HCT116 (cell line): Measurements from ENCODE around the gene SIX2. TPM values are rescaled to one million over a fixed set of nuclear protein-coding genes. Genes with fewer than 3 reads are reported as not detected.

ENCODE experiments used
- ATAC-seq: fragments of 200-7000 bp; cut with Tn5 transposase; 2 replicates; pipeline ENCODE4 v1.9.1; 2020; ENCODE audit warnings: mild to moderate bottlenecking, moderate library complexity
- BruUV-seq: library from RNA; stranded (reverse); fragments of 400-500 nt; replicated peaks from 2 replicates; lab custom pipeline; 2021; lab: Mats Ljungman, UMichigan
- CTCF ChIA-PET: fragments of 300-600 bp; sonication (Branson Sonifier 250); formaldehyde crosslinking; loops from one replicate; lab custom pipeline; 2021; ENCODE audit warnings: antibody characterized with exemption; lab: Charles Lee
- POLR2A ChIA-PET: fragments of 300-600, 350-600 bp; sonication (Branson Sonifier 250); formaldehyde crosslinking; loops from one replicate; lab custom pipeline; 2021; ENCODE audit warnings: antibody characterized with exemption; lab: Charles Lee
- RAD21 ChIA-PET, 2 experiments: fragments of 300-600 bp; sonication (Branson Sonifier 250); formaldehyde crosslinking; loops; one replicate each; lab custom pipeline; 2023; ENCODE audit warnings: low total read pairs in 2 of 2; ENCODE audit not compliant: uncharacterized antibody in 2 of 2, unreplicated experiment in 2 of 2, low non-redundant PET in 1 of 2; lab: Charles Lee
- DNase-seq: peaks from one replicate; pipeline ENCODE4 v3.0.0-alpha.2; 2010; ENCODE audit warnings: low read depth, low spot score
- H2AFZ ChIP-seq: fragments of 200-600 bp; shearing (Covaris generic), sonication (generic); 2 replicates; pipeline ENCODE4 v1.6.1; 2017; ENCODE audit warnings: low read depth, mixed run types, mixed read lengths, antibody characterized with exemption, low read length; ENCODE audit not compliant: poor library complexity, severe bottlenecking
- H3K27ac ChIP-seq: 2 replicates; pipeline ENCODE4 v1.5.1; 2012; ENCODE audit warnings: low read depth, low read length
- H3K27me3 ChIP-seq: fragments of 200-600 bp; sonication (generic); 2 replicates; pipeline ENCODE4 v1.6.1; 2016; ENCODE audit warnings: mixed run types, low read length, mixed read lengths; ENCODE audit not compliant: insufficient read depth
- H3K36me3 ChIP-seq, 2 experiments: fragments of 200-500 bp in 1 of 2; fragments of 200-600 bp in 1 of 2; sonication (Bioruptor generic) in 1 of 2; sonication (generic) in 1 of 2; 2 replicates each; pipeline versions ENCODE4 v1.5.1 to v1.6.1; 2014 to 2016; ENCODE audit warnings: low read length in 2 of 2, inconsistent platforms in 1 of 2, mixed read lengths in 1 of 2, mixed run types in 1 of 2; ENCODE audit not compliant: insufficient read depth in 2 of 2, control insufficient read depth in 1 of 2
- H3K4me1 ChIP-seq, 2 experiments: fragments of 200-600 bp in 1 of 2; sonication (generic) in 1 of 2; 2 replicates each; pipeline versions ENCODE4 v1.5.1 to v1.6.1; 2012 to 2017; ENCODE audit warnings: low read length in 2 of 2, inconsistent platforms in 1 of 2, mild to moderate bottlenecking in 1 of 2, mixed read lengths in 1 of 2, mixed run types in 1 of 2, moderate library complexity in 1 of 2; ENCODE audit not compliant: insufficient read depth in 2 of 2, control insufficient read depth in 1 of 2
- H3K4me2 ChIP-seq: fragments of 200-600 bp; sonication (generic); 2 replicates; pipeline ENCODE4 v1.6.1; 2017; ENCODE audit warnings: mixed run types, low read length, mixed read lengths
- H3K4me3 ChIP-seq, 2 experiments: fragments of 200-600 bp in 1 of 2; sonication (generic) in 1 of 2; replicated peaks in 1 of 2; 2 replicates each; pipeline ENCODE4 v1.5.1; 2011 to 2016; ENCODE audit warnings: low read length in 2 of 2, control low read depth in 1 of 2, low read depth in 1 of 2, mild to moderate bottlenecking in 1 of 2, mixed read lengths in 1 of 2, mixed run types in 1 of 2
- H3K79me2 ChIP-seq: fragments of 200-600 bp; sonication (generic); 2 replicates; pipeline ENCODE4 v1.6.1; 2017; ENCODE audit warnings: mild to moderate bottlenecking, mixed run types, low read length, moderate library complexity, mixed read lengths; ENCODE audit not compliant: insufficient read depth
- H3K9ac ChIP-seq: fragments of 200-600 bp; sonication (generic); 2 replicates; pipeline ENCODE4 v1.6.1; 2016; ENCODE audit warnings: low read length, mixed read lengths
- H3K9me2 ChIP-seq: fragments of 200-600 bp; sonication (generic), shearing (Covaris generic); 2 replicates; pipeline ENCODE4 v1.6.1; 2017; ENCODE audit warnings: mixed run types, mild to moderate bottlenecking, moderate library complexity; ENCODE audit not compliant: insufficient read depth
- H3K9me3 ChIP-seq, 2 experiments: fragments of 200-500 bp in 1 of 2; fragments of 200-600 bp in 1 of 2; sonication (Bioruptor generic) in 1 of 2; sonication (generic) in 1 of 2; 2 replicates each; pipeline ENCODE4 v1.6.1; 2014 to 2017; ENCODE audit warnings: low read length in 2 of 2, mixed read lengths in 2 of 2, inconsistent platforms in 1 of 2, low read depth in 1 of 2, mild to moderate bottlenecking in 1 of 2, mixed run types in 1 of 2, moderate library complexity in 1 of 2; ENCODE audit not compliant: control insufficient read depth in 1 of 2, insufficient read depth in 1 of 2
- H4K20me1 ChIP-seq: fragments of 200-600 bp; sonication (generic), shearing (Covaris generic); 2 replicates; pipeline ENCODE4 v1.6.1; 2017; ENCODE audit warnings: mixed run types, mild to moderate bottlenecking, moderate library complexity; ENCODE audit not compliant: insufficient read depth
- CBX3 ChIP-seq: IDR thresholded peaks from 2 replicates; pipeline ENCODE4 v1.6.1; 2012; ENCODE audit warnings: low read depth
- EGR1 ChIP-seq: IDR thresholded peaks from 2 replicates; pipeline ENCODE4 v1.6.1; 2012; ENCODE audit warnings: low read depth
- ELF1 ChIP-seq: IDR thresholded peaks from 2 replicates; pipeline ENCODE4 v1.6.1; 2012; ENCODE audit warnings: low read depth, borderline replicate concordance
- POLR2A ChIP-seq: IDR thresholded peaks from 2 replicates; pipeline ENCODE4 v1.7.0; 2011; ENCODE audit warnings: borderline replicate concordance; ENCODE audit not compliant: insufficient read depth, insufficient read length; ENCODE audit errors: extremely low read depth
- POLR2AphosphoS5 ChIP-seq: IDR thresholded peaks from 2 replicates; pipeline ENCODE4 v1.6.1; 2011; ENCODE audit warnings: mild to moderate bottlenecking, low read depth, low read length, moderate library complexity
- RAD21 ChIP-seq: IDR thresholded peaks from 2 replicates; pipeline ENCODE4 v1.6.1; 2012; ENCODE audit warnings: low read depth, mild to moderate bottlenecking
- SIN3A ChIP-seq: IDR thresholded peaks from 2 replicates; pipeline ENCODE4 v1.6.1; 2012; ENCODE audit warnings: low read depth
- SRF ChIP-seq: IDR thresholded peaks from 2 replicates; pipeline ENCODE4 v1.6.1; 2012; ENCODE audit warnings: low read depth
- TCF7L2 ChIP-seq: IDR thresholded peaks from 2 replicates; pipeline ENCODE4 v1.7.0; 2011; ENCODE audit warnings: borderline replicate concordance, inconsistent platforms; ENCODE audit not compliant: insufficient read depth, insufficient read length; ENCODE audit errors: extremely low read depth
- ZFX ChIP-seq: fragments of 450-650 bp; IDR thresholded peaks from 2 replicates; pipeline ENCODE4 v1.6.1; 2017
- ZNF274 ChIP-seq: fragments of 200-500 bp; sonication (Bioruptor generic); IDR thresholded peaks from 2 replicates; pipeline ENCODE4 v1.6.1; 2014; ENCODE audit warnings: mild to moderate bottlenecking, low read depth, low read length, inconsistent platforms
- intact Hi-C: fragments of 100-400 bp; cut with micrococcal nuclease; formaldehyde crosslinking; loops from 2 replicates; pipeline ENCODE4 v1.10.0; 2022
- total RNA-seq: library from RNA; stranded (reverse); gene quantifications from one replicate; pipeline ENCODE4 v1.2.1, GENCODE V29; 2021; ENCODE audit not compliant: unreplicated experiment
- TF ChIP-seq, protein P1 (sequence below): IDR thresholded peaks from 2 replicates; pipeline ENCODE4 v1.6.1; 2012
- TF ChIP-seq, protein P2 (sequence below): IDR thresholded peaks from 2 replicates; pipeline ENCODE4 v1.6.1; 2012
- TF ChIP-seq, protein P3 (sequence below): IDR thresholded peaks from 2 replicates; pipeline ENCODE4 v1.6.1; 2011; ENCODE audit warnings: mild to moderate bottlenecking, low read length, moderate library complexity; ENCODE audit not compliant: insufficient replicate concordance; ENCODE audit errors: extremely low read depth
- TF ChIP-seq, protein P4 (sequence below), 3 experiments: fragments of 200-600 bp in 1 of 3; sonication (generic) in 1 of 3; IDR thresholded peaks in 2 of 3; conservative IDR thresholded peaks in 1 of 3; 2 replicates each; pipeline ENCODE4 v1.5.1; 2012 to 2017; ENCODE audit warnings: low read depth in 2 of 3, low read length in 2 of 3, antibody characterized with exemption in 1 of 3, borderline replicate concordance in 1 of 3, control low read depth in 1 of 3, mild to moderate bottlenecking in 1 of 3, mixed read lengths in 1 of 3, mixed run types in 1 of 3, moderate library complexity in 1 of 3; ENCODE audit not compliant: insufficient read depth in 1 of 3

The SIX2 gene
- total RNA-seq, 1 experiment from 2014 or later: 0.54 TPM

DNA sequence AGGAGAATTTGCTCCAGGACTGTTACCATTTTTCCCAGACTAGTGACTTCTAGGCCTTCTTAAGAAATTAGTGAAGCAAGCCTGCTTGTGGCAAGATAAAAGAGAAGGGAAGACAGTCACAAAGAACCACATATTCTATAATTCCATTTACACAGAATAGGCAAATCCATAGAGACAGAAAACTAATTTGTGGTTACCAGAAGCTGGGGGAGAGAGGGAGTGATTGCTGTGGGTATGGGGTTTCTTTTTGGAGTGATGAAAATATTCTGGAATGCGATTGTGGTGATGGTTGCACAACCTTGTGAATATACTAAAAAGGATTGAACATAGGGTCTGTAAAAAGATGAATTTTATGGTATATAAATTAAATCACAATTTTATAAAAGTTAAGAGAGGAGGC lies 37.5 kb upstream of the SIX2 start:
- ChIA-PET POLR2A (no interaction called here), CTCF (no interaction called here), RAD21 (no interaction called here)
- no peaks in the 10 kb centered on the region for H4K20me1 ChIP-seq
- no peak overlapping the region for H3K9ac ChIP-seq
- H3K27ac ChIP-seq: no peak overlapping the region
- intact Hi-C loops: no loop called here
- no peak overlapping the region for H2AFZ ChIP-seq
- H3K9me2 ChIP-seq: no peaks in the 10 kb centered on the region
- no peak overlapping the region for H3K4me3 ChIP-seq
- no TSS peak for BruUV-seq
- no peaks in the 10 kb centered on the region for H3K79me2 ChIP-seq
- no peaks in the 10 kb centered on the region for H3K9me3 ChIP-seq
- H3K4me1 ChIP-seq: no peaks in the 10 kb centered on the region
- H3K36me3 ChIP-seq: no peaks in the 10 kb centered on the region
- ATAC-seq (no peak), DNase-seq (no peak)
- no peak for TF ChIP-seq POLR2A
- no peak for TF ChIP-seq ELF1
- no peak for TF ChIP-seq RAD21
- no peak for TF ChIP-seq EGR1
- TF ChIP-seq, protein P1, sequence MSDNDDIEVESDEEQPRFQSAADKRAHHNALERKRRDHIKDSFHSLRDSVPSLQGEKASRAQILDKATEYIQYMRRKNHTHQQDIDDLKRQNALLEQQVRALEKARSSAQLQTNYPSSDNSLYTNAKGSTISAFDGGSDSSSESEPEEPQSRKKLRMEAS: no peak
- TF ChIP-seq TCF7L2: no peak
- TF ChIP-seq, protein P2, sequence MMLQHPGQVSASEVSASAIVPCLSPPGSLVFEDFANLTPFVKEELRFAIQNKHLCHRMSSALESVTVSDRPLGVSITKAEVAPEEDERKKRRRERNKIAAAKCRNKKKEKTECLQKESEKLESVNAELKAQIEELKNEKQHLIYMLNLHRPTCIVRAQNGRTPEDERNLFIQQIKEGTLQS: no peak
- TF ChIP-seq CBX3: no peak
- no peak for TF ChIP-seq POLR2AphosphoS5
- TF ChIP-seq ZNF274: no peak
- no peak for TF ChIP-seq ZFX
- TF ChIP-seq, protein P3, sequence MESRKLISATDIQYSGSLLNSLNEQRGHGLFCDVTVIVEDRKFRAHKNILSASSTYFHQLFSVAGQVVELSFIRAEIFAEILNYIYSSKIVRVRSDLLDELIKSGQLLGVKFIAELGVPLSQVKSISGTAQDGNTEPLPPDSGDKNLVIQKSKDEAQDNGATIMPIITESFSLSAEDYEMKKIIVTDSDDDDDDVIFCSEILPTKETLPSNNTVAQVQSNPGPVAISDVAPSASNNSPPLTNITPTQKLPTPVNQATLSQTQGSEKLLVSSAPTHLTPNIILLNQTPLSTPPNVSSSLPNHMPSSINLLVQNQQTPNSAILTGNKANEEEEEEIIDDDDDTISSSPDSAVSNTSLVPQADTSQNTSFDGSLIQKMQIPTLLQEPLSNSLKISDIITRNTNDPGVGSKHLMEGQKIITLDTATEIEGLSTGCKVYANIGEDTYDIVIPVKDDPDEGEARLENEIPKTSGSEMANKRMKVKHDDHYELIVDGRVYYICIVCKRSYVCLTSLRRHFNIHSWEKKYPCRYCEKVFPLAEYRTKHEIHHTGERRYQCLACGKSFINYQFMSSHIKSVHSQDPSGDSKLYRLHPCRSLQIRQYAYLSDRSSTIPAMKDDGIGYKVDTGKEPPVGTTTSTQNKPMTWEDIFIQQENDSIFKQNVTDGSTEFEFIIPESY: no peak
- no peak for TF ChIP-seq SRF
- no peak for TF ChIP-seq SIN3A
- TF ChIP-seq, protein P4, sequence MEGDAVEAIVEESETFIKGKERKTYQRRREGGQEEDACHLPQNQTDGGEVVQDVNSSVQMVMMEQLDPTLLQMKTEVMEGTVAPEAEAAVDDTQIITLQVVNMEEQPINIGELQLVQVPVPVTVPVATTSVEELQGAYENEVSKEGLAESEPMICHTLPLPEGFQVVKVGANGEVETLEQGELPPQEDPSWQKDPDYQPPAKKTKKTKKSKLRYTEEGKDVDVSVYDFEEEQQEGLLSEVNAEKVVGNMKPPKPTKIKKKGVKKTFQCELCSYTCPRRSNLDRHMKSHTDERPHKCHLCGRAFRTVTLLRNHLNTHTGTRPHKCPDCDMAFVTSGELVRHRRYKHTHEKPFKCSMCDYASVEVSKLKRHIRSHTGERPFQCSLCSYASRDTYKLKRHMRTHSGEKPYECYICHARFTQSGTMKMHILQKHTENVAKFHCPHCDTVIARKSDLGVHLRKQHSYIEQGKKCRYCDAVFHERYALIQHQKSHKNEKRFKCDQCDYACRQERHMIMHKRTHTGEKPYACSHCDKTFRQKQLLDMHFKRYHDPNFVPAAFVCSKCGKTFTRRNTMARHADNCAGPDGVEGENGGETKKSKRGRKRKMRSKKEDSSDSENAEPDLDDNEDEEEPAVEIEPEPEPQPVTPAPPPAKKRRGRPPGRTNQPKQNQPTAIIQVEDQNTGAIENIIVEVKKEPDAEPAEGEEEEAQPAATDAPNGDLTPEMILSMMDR (IDR thresholded peaks at IDR 0.05 in 2 of 3, conservative IDR thresholded peaks at IDR 0.05 in 1 of 3; ENCODE audit: borderline replicate concordance in 1 of 3, insufficient read depth in 1 of 3, low read depth in 2 of 3, low read length in 2 of 3): no peak
- no peak overlapping the region for H3K4me2 ChIP-seq
- peaks cover 30% of the 10 kb centered on the region; the same call in 1 of the 2 replicates for H3K27me3 ChIP-seq
